Bone marrow (tissue), 2 donors: ENCODE measurements around the gene TMEM33.
"Not testable (repeated sequence)": the region's sequence is repeated elsewhere in the genome, so short reads cannot be mapped to it uniquely, and the experiment has no call there.

Experiments
- DNase-seq, 2 donors: peaks; one replicate each; lab custom pipeline; 2025; lab: John Stamatoyannopoulos, UW

TMEM33 gene, protein sequence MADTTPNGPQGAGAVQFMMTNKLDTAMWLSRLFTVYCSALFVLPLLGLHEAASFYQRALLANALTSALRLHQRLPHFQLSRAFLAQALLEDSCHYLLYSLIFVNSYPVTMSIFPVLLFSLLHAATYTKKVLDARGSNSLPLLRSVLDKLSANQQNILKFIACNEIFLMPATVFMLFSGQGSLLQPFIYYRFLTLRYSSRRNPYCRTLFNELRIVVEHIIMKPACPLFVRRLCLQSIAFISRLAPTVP

DNA sequence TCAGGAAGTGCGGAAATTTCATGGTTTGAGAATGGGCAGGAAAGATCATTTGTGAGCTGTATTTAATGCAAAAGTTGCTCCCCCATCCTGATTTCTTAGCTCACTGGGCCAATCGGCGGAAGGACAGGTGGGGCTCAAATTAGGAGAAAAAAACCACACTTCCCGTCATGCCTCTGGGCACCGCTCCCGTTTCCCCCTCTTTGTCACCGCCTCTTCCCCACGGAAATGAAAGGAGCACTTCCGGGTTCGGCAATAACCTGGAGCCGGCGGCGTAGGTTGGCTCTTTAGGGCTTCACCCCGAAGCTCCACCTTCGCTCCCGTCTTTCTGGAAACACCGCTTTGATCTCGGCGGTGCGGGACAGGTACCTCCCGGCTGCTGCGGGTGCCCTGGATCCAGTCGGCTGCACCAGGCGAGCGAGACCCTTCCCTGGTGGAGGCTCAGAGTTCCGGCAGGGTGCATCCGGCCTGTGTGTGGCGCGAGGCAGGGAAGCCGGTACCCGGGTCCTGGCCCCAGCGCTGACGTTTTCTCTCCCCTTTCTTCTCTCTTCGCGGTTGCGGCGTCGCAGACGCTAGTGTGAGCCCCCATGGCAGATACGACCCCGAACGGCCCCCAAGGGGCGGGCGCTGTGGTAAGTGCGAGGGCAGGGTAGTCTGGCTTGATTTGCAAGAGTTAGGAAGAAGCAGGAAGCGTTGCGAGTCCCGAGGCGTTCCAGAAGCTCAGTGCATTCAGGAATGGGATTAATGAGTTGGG is at the start of gene TMEM33:
Gene TMEM33, plus strand, starts transcription at position 529 of the 751 bp plus-strand sequence. Its CDS starts 56 bp downstream, at position 585.
- peak; percentile 68 to 76 for DNase-seq

DNA sequence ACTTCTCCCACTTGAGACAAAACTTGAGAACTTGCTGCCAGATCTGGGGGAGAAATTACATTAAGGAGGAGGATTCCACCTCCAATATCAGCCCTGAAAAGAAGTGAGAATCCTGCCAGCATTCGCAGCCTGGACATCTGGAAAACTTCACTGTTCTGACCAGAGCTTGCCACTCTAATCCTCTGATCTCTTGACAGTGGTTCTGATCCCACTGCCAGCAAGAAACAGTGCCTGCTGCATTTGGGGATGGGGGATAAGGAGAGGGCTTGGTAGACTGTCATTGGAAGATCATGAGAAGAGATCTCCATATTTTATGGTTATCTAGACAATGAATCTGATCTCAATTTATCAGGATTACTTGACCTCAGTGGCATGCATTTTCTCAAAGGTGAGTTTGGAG is 49.8 kb upstream of the TMEM33 start:
- no peak for DNase-seq

DNA sequence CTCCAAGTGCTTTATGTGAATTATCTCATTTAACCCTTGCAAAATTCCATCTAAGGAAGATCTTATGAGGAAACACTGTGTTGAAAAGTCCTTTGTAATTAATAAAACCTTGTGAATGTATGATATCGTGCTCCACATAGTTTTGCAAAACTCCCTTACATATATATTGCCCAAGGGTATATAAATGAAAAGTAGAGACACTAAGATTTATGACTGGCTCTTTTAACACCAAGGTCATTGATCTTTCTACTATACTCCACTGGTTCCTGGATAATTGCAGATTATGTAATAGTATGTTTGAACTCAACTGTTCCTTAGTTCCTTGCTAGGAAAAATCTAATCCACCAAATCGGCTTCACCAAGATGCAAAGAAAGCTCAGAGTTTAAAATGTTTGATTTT is 48.0 kb upstream of the TMEM33 start:
- no peak for DNase-seq

DNA sequence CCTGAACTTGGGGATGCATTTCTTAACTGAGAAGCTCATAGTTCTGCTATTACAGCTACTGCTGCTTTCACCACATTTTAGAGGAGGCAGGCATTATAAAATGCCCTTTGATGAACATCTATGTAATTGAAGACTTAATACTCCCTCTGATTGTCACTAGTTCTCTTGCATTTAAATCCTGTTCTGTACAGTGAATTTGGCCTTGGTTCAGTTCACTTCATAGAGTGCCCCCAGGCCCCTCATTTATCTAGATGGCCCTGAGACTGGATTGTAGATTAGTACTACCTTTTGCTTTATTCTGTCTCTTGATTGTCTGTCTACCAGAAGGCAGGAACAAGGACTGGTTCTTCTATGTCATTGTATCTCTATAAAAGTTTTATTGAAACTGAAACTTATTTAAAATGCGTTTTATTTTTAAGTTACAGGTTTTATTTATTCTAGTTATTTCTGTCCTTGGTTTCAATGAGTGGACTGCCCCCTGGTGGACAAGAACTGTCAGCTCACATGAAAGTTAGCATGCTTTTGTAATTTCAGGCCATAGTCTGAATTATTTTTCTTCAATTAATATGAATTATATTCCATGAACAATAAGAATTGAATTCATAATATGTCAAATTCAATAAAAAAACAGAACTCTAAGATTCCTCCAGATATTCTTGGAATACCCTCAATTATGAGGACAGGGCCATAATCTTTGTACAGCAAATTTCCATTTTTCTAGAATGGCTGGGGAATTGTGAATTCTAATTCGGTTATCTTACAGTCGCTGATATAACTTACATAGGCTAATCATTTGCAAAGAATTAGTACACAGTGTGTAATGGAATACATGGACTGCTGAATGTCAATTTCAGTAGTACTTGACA is 47.2 kb upstream of the TMEM33 start:
- DNase-seq: no peak

DNA sequence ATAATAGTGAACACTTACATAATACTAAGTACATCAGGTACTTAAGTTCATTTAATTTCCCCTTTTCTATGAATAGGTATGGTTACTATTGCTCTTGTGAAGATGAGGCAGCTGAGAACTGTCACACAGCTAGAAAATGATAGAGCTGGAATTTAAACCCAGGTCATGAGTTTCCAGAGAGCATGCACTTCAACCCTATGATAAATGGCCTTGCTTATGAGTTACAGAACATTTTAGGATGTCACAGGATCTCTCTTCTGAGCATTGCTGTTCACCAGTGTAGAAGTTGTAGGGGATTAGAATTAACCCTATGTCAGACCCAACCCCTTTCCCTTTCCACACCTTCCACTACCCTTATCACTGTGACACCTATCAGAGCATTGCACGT is 46.5 kb upstream of the TMEM33 start:
- DNase-seq: no peak

DNA sequence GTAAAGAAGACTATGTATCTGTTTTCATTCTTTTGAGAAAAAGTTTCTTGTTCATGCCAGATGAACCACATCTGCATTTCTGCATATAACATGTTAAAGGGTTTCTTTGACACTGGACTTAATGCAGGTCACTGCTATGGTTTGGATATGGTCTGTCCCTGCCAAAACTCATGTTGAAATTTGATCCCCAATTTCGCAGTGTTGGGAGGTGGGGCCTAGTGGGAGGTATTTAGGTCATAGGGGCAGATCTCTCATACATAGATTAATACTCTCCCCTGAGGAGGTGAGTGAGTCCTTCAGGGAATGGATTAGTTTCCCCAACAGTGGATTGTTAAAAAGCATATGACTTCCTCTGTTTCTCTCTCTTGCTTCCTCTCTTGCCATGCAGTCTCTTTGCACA is 45.9 kb upstream of the TMEM33 start:
- no peak for DNase-seq

DNA sequence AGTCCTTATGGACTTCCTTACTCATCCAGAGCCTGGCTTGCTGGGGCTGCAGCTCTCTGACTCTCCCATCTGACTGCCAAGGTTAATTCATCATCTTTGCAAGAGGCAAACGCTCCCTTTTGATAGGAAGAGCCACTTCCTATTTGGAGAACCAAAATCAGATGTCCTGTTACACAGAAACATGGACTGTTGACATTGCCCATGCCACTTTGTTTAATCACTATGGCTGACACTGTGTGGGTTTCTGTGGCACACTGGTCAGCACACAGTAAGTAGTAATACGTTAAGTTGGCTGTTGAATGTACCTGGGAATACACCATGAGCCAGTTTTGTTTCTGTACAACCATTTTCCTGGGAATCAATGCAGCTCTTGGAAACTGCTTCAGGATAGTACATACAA is 45.1 kb upstream of the TMEM33 start:
- no peak for DNase-seq

DNA sequence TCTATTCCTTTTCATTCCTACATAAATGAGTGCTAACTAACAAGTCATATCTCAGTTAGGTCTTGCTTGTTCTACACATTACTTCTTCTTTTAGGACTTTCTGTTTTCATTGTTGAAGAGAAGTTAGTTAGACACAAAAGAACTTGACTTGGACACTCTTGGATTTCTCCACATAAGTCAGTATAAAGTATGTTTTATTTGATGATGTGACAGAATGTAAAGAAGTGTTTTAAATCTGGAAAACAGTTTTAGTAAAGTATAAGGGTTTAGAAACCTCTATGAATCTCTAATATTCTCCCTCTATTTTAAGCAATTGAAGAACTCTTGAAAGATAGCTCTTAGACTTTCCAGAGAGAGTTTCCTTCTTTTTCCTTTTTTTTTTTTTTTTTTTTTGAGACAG is 38.6 kb upstream of the TMEM33 start:
- no peak for DNase-seq

DNA sequence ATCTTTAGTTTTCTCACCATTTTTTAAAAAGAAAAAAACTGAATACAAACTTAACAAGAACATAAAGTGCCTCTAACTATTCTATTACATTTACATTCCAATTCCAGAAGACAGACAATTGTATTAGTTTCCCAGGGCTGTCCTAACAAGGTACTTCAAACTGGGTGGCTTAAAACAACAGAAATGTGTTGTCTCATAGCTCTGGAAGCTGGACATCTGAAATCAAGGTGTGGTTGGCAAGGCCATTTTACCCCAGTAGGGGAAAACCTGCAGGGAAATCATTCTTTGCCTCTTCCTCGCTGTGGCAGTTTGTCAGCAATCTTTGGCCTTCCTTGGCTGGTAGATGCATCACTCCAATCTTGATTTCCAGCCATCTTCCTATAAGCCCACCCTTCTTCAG is 37.5 kb upstream of the TMEM33 start:
- DNase-seq: no peak

DNA sequence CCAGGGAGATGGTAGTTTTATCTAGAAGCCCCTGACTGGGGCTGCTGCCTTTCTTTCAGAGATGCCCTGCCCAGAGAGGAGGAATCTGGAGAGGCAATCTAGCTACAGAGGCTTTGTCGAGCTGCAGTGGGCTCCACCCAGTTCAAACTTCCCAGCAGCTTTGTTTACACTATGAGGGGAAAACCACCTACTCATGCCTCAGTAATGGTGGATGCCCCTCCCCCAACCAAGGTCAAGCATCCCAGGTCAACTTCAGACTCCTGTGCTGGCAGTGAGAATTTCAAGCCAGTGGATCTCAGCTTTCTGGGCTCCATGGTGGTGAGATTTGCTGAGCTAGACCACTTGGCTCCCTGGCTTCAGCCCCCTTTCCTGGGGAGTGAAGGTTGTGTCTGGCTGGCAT is 26.1 kb upstream of the TMEM33 start:
- not testable (repeated sequence) for DNase-seq

DNA sequence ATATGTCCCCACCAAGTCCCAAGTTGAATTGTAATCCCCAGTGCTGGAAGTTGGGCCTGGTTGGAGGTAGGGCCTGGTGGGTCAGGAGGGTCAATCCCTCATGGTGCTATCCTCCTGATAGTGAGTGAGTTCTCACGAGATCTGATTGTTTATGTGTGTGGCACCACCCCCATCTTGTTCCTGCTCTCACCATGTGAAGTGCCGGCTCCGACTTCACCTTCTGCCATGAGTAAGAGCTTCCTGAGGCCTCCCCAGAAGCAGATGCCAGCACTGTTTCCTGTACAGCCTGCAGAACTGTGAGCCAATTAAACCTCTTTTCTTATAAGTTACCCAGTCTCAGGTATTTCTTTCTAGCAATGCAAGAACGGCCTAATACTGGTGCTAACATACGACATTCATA is 22.7 kb upstream of the TMEM33 start:
- no peak for DNase-seq

DNA sequence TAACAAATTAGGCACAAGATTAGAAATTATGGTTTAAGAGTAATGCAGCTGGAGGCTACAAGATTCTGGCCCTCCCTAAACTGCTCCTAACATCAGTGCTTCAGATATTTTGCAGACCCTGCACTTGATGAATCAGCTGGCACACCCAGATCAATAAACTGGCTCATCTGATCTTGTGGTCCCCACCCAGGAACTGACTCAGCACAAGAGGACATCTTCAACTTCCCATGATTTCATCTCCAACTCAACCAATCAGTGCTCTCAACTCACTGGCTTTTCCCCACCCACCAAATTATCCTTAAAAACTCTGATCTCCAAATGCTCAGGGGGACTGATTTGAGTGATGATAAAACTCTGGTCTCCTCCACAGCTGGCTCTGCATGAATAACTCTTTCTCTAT is 21.7 kb upstream of the TMEM33 start:
- no peak for DNase-seq

DNA sequence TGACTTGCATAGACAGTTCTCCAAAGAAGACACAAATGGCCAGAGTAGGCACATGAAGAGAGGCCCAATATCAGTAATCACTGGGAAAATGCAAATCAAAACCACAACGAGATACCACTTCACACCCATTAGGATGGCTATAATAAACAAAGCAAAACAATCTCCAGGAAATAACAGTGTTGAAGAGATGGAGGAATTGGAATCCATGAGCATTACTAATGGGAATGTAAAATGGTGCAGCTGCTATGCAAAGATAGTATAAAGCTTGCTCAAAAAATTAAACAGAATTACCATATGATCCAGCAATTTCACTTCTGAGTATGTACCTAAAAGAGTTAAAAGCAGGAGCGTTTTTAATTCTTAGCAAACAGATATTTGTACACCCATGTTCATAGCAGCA is 17.0 kb upstream of the TMEM33 start:
- DNase-seq: no peak

DNA sequence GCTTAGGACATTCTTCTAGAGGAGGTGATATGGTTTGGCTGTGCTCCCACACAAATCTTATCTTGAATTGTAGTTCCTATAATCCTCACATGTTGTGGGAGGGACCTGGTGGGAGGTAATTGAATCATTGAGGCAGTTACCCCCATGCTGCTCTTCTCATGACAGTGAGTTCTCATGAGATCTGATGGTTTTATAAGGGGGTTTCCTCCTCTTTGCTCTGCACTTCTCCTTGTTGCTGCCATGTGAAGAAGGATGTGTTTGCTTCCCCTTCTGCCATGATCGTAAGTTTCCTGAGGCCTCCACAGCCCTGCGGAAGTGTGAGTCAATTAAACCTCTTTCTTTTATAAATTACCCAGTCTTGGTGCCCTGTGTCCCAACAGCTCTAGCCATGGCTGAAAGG is 14.8 kb upstream of the TMEM33 start:
- not testable (repeated sequence) for DNase-seq

DNA sequence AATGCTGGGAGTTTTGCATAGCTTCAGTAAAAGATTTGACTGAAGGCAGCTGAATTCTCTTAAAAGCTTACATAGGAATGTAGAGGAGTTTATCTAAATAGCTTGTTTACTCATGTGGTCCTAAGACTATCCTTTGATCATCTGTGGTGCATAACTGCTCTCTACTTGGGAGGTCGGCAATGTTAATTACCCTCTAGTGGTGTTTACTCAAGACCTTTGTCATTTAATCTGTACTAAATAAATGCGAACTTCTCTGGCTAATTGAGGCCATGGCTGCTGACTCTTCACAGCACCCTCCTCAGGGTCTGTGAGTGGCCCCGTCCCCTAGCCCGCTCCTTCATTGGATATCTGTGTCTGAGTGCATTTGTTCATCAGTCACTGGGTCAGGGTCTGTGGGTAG is 13.8 kb upstream of the TMEM33 start:
- no peak for DNase-seq

DNA sequence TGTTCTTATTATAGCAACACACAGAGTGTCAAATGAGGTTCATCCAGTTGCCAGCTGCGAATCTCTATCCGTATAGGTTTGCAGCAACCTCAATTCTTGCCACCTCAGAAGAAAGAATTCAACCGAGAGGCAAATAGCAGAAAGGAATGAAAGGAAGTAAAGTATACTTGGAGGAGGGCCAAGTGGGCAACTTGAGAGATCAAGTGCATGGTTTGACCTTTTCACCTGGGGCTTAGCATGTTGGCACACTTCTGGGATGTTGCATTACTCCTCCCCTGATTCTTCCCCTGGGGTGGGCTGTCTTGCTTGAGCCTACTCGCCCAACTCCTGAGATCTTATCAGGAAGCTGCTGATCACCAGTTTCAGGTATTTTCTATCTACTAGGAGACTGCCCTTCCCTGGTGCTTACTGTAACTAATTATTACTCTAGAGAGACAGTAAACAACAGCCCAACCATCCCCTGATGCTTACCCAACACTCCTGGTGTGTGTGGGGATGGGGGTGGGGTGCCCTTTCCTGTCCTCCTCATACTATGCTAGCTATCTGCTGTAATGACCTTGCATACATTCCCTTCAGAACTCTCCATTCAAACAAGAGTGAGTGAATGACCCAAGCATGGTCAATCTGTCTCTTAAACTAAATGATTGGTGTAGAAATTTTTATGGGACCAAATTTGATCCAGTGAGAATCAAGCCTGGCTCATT is 7.3 kb upstream of the TMEM33 start:
- DNase-seq: no peak

DNA sequence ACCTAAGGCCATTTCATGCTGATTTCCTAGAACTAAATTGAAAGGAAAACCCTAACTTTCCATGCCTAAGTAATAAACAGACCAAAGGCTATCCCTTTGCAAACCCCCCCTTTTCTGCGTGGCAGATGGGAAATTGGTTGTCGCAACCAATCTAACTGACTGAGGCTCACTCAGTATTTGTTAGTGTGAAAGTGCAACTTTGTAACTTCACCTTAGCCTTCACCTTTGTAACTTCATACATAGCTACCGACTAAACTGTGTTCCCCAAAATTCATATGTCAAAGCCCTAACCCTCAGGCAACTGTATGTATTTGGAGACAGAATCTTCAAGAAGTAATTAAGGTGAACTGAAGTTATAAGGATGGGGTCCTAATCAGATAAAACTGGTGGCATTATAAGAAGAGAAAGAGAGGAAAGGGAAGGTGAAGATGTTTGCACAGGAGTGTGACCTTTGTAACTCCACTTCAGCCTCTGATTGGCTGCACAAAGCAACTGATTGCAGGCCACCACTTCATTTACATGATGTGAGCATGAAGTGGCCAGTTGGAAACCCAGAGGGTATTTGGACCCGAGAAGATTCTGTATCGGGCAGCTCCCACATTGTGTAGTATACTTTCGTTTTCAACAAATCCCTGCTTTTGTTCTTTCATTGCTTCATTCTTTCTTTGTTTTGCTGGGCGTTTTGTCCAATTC is 4.9 kb upstream of the TMEM33 start:
- DNase-seq: no peak

DNA sequence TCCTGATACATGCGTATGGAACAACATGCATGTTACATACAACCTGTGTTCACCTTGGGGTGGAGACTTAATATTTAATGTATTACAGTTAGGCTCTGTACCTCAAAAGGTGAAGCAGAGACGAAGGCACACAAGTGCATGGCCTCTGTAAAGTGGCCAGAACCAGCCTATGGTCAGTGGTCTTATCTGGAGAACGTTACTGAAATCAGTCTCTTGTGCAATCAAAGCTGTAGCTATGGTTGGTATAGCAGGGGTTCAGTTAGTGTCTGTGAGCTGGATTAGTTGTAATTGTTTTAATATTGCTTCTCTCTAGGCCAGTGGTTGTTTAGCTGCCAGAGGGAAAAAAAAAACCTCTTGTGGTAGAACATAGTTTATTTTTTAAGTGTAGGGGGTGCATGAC is 2.2 kb upstream of the TMEM33 start:
- DNase-seq: no peak

DNA sequence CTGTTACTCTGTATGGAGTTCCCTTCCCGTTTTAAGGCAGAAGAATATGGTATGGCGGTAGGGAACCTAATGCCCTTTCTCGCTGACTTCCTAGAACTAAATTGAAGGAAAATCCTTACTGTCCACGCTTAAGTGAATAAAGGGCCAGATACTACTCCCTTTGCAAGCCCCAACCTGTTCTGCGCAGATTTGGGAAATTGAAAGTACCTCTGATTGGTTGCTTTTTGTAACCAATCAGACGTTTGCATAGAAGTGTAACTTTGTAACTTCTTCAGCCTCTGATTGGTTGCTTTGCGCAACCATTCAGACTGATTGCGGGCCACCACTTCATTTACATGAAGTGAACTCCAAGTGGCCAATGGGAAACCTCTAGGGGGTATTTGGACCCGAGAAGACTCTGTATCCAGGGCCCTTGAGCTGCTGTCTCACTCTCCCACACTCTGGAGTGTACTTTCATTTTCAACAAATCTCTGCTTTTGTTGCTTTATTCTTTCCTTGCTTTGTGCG is 1.2 kb upstream of the TMEM33 start:
- no peak for DNase-seq

DNA sequence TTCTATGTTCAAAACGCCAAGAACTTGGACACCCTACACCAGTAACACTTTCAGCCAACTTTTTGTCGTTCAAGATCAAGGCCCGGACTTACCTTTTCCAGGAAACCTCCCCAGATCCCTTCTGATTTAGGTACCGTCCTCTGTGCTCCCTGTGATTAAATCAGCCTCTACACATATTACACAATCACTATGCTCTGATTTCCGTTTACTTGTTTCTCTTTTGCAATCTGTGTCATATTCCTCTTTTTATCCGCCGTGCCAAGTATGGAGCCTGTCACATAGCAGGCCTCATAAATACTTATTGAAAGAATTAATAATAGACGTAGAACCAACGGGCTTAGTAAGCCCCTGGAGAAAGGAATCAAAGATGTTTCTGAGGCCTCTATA is 722 bp upstream of the TMEM33 start:
- DNase-seq: no peak

DNA sequence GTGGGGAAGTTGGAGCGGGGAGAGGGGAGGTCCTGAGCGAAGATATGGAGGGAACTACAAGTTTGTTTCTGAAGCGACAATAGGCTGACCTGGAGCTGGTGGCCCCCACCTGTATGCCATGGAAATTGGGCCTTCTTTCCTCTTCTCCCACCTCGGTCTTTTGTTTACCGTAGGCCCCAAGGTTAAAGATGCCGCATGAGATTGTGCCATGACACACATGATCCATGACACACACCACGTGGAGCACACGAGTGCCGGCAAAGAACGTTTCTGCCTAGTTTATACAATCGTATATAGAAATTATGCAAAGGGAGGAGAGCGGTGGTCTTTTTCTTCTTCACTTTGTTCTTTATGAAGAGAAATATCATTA is 408 bp downstream of the TMEM33 start:
- no peak for DNase-seq
